ENCODE data around the gene AXL. TPM values are rescaled to one million over a fixed set of nuclear protein-coding genes. Genes with fewer than 3 reads are reported as not detected.

Gene AXL
- total and polyA plus RNA-seq, 9 of the 15 experiments (the other 6 are each of a cell fraction or from before 2014, with no cell fraction given), result 0.80 to 6.6 (median 1.6) TPM

- no peak overlapping the region for H3K9ac ChIP-seq (ENCODE audit: insufficient read depth in 1 of 2, low read depth in 2 of 2, low read length in 2 of 2)
- H3K36me3 ChIP-seq (ENCODE audit: control insufficient read depth, insufficient read depth, low read length), result no peaks in the 10 kb centered on the region
- H2AFZ ChIP-seq (ENCODE audit: low read depth, low read length), result no peak overlapping the region
- no peaks in the 10 kb centered on the region; a peak in 1 of 5 replicates for H3K4me1 ChIP-seq (replicated peaks in 1 of 2; ENCODE audit: control insufficient read depth in 2 of 2, insufficient read depth in 2 of 2, low read length in 2 of 2)
- intact Hi-C loops (cut with micrococcal nuclease), result no loop called here
- no peak overlapping the region for H3K4me2 ChIP-seq (ENCODE audit: insufficient read depth, low read length)
- no TSS peak for BruUV-seq (replicated peaks)
- H3K9me1 ChIP-seq (ENCODE audit: control insufficient read depth, insufficient read depth, low read length), result peaks cover 2% of the 10 kb centered on the region
- H3K9me3 ChIP-seq (replicated peaks; ENCODE audit: control insufficient read depth, insufficient read depth, low read depth, low read length), result 0 out of 2 replicates have a peak, but pooled peaks cover 3% of the 10 kb centered on the region
- FAIRE-seq (no peak), DNase-seq (ENCODE audit: extremely low read depth in 1 of 4, low spot score in 3 of 4) (no peak), ATAC-seq (no peak)
- WGBS (ENCODE audit: insufficient coverage, low coverage, missing lambda C conversion rate), result 33% methylated on average over 4 of the region's 4 CpGs
- peaks cover 5 to 19% of the 10 kb centered on the region in 2 experiments; a peak in 3 of 5 replicates for H3K27me3 ChIP-seq (ENCODE audit: control insufficient read depth in 2 of 2, insufficient read depth in 2 of 2, low read length in 2 of 2)
- CTCF ChIA-PET (ENCODE audit: low intra/inter-chr PET ratio), result no interaction called here
- H3K27ac ChIP-seq (ENCODE audit: extremely low read depth, low read depth, low read length), result no peak overlapping the region
- in situ Hi-C loops (cut with MboI), result no loop called here
- H3K4me3 ChIP-seq, result no peak overlapping the region
- no peaks in the 10 kb centered on the region for H3K79me2 ChIP-seq (ENCODE audit: control insufficient read depth, insufficient read depth, low read length)
- POLR2A ChIA-PET, result interaction anchor here (1.2 kb wide), 1 partner anchor 18 kb away, joined by 6 read pairs; no protein-coding TSS in a partner anchor
- no peaks in the 10 kb centered on the region for H4K20me1 ChIP-seq (replicated peaks; ENCODE audit: control insufficient read depth, insufficient read depth, low read length)
- TF ChIP-seq CEBPG (CRISPR knock-in tag; IDR thresholded peaks at IDR 0.05) (no peak), CEBPG (tag; conservative IDR thresholded peaks at IDR 0.05 in 1 of 2, IDR thresholded peaks at IDR 0.05 in 1 of 2) (peak in 1 of 2 experiments; percentile 37; a peak in 1 of 4 replicates), NR4A1 (CRISPR knock-in tag; IDR thresholded peaks at IDR 0.05) (no peak), NR4A1 (tag; IDR thresholded peaks at IDR 0.05) (no peak), ATF3 (IDR thresholded peaks at IDR 0.05) (peak; percentile 68), ATF3 (CRISPR knock-in tag; conservative IDR thresholded peaks at IDR 0.05) (no peak)
Observed at GRCh38 chr19:41244117-41244516, 25.1 kb downstream of the AXL start.
